Measurements from ENCODE around the gene GMCL2.

The GMCL2 gene

GRCh38 chr5:178227929-178228328 lies 40.8 kb upstream of the GMCL2 start:
- no peak overlapping the region for H3K4me3 ChIP-seq (ENCODE audit: low read depth, low read length)
- no peak for DNase-seq (ENCODE audit: low read depth)
- TF ChIP-seq CTCF (IDR thresholded peaks at IDR 0.05; ENCODE audit: low read depth, low read length, missing control alignments): no peak

GRCh38 chr5:178227138-178227659 lies 40.0 kb upstream of the GMCL2 start:
- H3K4me3 ChIP-seq (ENCODE audit: low read depth, low read length): no peak overlapping the region
- TF ChIP-seq CTCF (IDR thresholded peaks at IDR 0.05; ENCODE audit: low read depth, low read length, missing control alignments): no peak
- no peak for DNase-seq (ENCODE audit: low read depth)

GRCh38 chr5:178225174-178225573 lies 38.0 kb upstream of the GMCL2 start:
- no peak overlapping the region for H3K4me3 ChIP-seq (ENCODE audit: low read depth, low read length)
- no peak for DNase-seq (ENCODE audit: low read depth)
- no peak for TF ChIP-seq CTCF (IDR thresholded peaks at IDR 0.05; ENCODE audit: low read depth, low read length, missing control alignments)

- no peak overlapping the region for H3K4me3 ChIP-seq (ENCODE audit: low read depth, low read length)
- no peak for DNase-seq (ENCODE audit: low read depth)
- no peak for TF ChIP-seq CTCF (IDR thresholded peaks at IDR 0.05; ENCODE audit: low read depth, low read length, missing control alignments)
Observed at GRCh38 chr5:178224403-178224802, 37.2 kb upstream of the GMCL2 start.

GRCh38 chr5:178223828-178224335 lies 36.7 kb upstream of the GMCL2 start:
- no peak for DNase-seq (ENCODE audit: low read depth)
- H3K4me3 ChIP-seq (ENCODE audit: low read depth, low read length): no peak overlapping the region
- TF ChIP-seq CTCF (IDR thresholded peaks at IDR 0.05; ENCODE audit: low read depth, low read length, missing control alignments): no peak

GRCh38 chr5:178223196-178223773 lies 36.1 kb upstream of the GMCL2 start:
- H3K4me3 ChIP-seq (ENCODE audit: low read depth, low read length): no peak overlapping the region
- no peak for TF ChIP-seq CTCF (IDR thresholded peaks at IDR 0.05; ENCODE audit: low read depth, low read length, missing control alignments)
- DNase-seq (ENCODE audit: low read depth): no peak

GRCh38 chr5:178222292-178222691 lies 35.1 kb upstream of the GMCL2 start:
- no peak for DNase-seq (ENCODE audit: low read depth)
- no peak for TF ChIP-seq CTCF (IDR thresholded peaks at IDR 0.05; ENCODE audit: low read depth, low read length, missing control alignments)
- H3K4me3 ChIP-seq (ENCODE audit: low read depth, low read length): no peak overlapping the region
